ENCODE measurements around the gene LRRC38. TPM values are rescaled to one million over a fixed set of nuclear protein-coding genes. Genes with fewer than 3 reads are reported as not detected.
"Not testable (repeated sequence)": the region's sequence is repeated elsewhere in the genome, so short reads cannot be mapped to it uniquely, and the experiment has no call there.

The LRRC38 gene
- polyA plus RNA-seq (2012; ENCODE audit: insufficient read depth, insufficient read length, low read depth), result not detected

GRCh38 chr1:13513895-13514546 lies at the start of gene LRRC38:
Gene LRRC38, minus strand, starts transcription at chr1:13514003. Its CDS starts 410 bp downstream, at chr1:13513593.
- no peak for DNase-seq
- Histone ChIP-seq H3K36me3 (no peaks in the 10 kb centered on the region), H3K9me3 (no peaks in the 10 kb centered on the region), H3K4me1 (no peaks in the 10 kb centered on the region), H3K4me3 (ENCODE audit: low read depth, low read length) (no peak within 1 kb of the TSS), H3K27me3 (0 out of 2 replicates have a peak, but pooled peaks cover 4% of the 10 kb centered on the region)
- no peak for TF ChIP-seq CTCF (IDR thresholded peaks at IDR 0.05; ENCODE audit: low read depth, low read length)

GRCh38 chr1:13562981-13563380 lies 49.2 kb upstream of the LRRC38 start:
- H3K27me3 ChIP-seq; H3K4me3 ChIP-seq (ENCODE audit: low read depth, low read length); H3K4me1 ChIP-seq; H3K9me3 ChIP-seq; H3K36me3 ChIP-seq; DNase-seq: not testable (repeated sequence)

- H3K4me3 ChIP-seq (ENCODE audit: low read depth, low read length), result no peak overlapping the region
- no peaks in the 10 kb centered on the region for H3K27me3 ChIP-seq
- H3K36me3 ChIP-seq, result no peaks in the 10 kb centered on the region
- no peaks in the 10 kb centered on the region for H3K9me3 ChIP-seq
- TF ChIP-seq CTCF (IDR thresholded peaks at IDR 0.05; ENCODE audit: low read depth, low read length), result no peak
- no peaks in the 10 kb centered on the region for H3K4me1 ChIP-seq
- no peak for DNase-seq
Measured at GRCh38 chr1:13560541-13560940, 46.7 kb upstream of the LRRC38 start.

GRCh38 chr1:13556224-13556764 lies 42.5 kb upstream of the LRRC38 start:
- no peaks in the 10 kb centered on the region for H3K36me3 ChIP-seq
- no peak for DNase-seq
- H3K4me3 ChIP-seq (ENCODE audit: low read depth, low read length), result no peak overlapping the region
- H3K4me1 ChIP-seq, result no peaks in the 10 kb centered on the region
- TF ChIP-seq CTCF (IDR thresholded peaks at IDR 0.05; ENCODE audit: low read depth, low read length), result no peak
- H3K9me3 ChIP-seq, result no peaks in the 10 kb centered on the region
- no peaks in the 10 kb centered on the region for H3K27me3 ChIP-seq

- no peaks in the 10 kb centered on the region for H3K9me3 ChIP-seq
- no peaks in the 10 kb centered on the region for H3K36me3 ChIP-seq
- no peak overlapping the region for H3K4me3 ChIP-seq (ENCODE audit: low read depth, low read length)
- no peaks in the 10 kb centered on the region for H3K27me3 ChIP-seq
- no peak for TF ChIP-seq CTCF (IDR thresholded peaks at IDR 0.05; ENCODE audit: low read depth, low read length)
- no peaks in the 10 kb centered on the region for H3K4me1 ChIP-seq
- DNase-seq, result no peak
Measured at GRCh38 chr1:13554798-13555197, 41.0 kb upstream of the LRRC38 start.

- no peak for TF ChIP-seq CTCF (IDR thresholded peaks at IDR 0.05; ENCODE audit: low read depth, low read length)
- DNase-seq, result no peak
- no peaks in the 10 kb centered on the region for H3K4me1 ChIP-seq
- no peaks in the 10 kb centered on the region for H3K9me3 ChIP-seq
- no peaks in the 10 kb centered on the region for H3K27me3 ChIP-seq
- no peak overlapping the region for H3K4me3 ChIP-seq (ENCODE audit: low read depth, low read length)
- H3K36me3 ChIP-seq, result no peaks in the 10 kb centered on the region
Measured at GRCh38 chr1:13550663-13551062, 36.9 kb upstream of the LRRC38 start.

All from BE2C (cell line).